C1 segment of cervical spinal cord (tissue), 14 donors: ENCODE data around the gene HSP90B1.

ENCODE experiments used
- DNase-seq, 14 donors: peaks; one replicate each; lab custom pipeline; 2025; lab: John Stamatoyannopoulos, UW

The HSP90B1 gene

DNA sequence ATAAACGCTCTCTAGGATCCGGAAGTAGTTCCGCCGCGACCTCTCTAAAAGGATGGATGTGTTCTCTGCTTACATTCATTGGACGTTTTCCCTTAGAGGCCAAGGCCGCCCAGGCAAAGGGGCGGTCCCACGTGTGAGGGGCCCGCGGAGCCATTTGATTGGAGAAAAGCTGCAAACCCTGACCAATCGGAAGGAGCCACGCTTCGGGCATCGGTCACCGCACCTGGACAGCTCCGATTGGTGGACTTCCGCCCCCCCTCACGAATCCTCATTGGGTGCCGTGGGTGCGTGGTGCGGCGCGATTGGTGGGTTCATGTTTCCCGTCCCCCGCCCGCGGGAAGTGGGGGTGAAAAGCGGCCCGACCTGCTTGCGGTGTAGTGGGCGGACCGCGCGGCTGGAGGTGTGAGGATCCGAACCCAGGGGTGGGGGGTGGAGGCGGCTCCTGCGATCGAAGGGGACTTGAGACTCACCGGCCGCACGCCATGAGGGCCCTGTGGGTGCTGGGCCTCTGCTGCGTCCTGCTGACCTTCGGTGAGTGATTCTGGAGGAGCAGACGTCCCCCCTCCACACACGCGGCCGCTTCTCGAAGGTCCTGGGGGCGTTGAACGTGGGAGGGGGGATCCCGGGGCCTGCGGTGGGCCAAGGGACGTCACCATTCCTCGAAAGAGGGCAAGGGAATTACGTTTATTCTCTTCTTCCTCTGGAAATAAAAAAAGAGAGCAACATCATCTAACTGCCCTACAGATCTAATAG, at the start of gene HSP90B1:
Gene HSP90B1, plus strand, starts transcription at position 377 of the 753 bp plus-strand sequence. Its CDS starts 106 bp downstream, at position 483.
- peak; percentile 97 to 100 (median 99) for DNase-seq

DNA sequence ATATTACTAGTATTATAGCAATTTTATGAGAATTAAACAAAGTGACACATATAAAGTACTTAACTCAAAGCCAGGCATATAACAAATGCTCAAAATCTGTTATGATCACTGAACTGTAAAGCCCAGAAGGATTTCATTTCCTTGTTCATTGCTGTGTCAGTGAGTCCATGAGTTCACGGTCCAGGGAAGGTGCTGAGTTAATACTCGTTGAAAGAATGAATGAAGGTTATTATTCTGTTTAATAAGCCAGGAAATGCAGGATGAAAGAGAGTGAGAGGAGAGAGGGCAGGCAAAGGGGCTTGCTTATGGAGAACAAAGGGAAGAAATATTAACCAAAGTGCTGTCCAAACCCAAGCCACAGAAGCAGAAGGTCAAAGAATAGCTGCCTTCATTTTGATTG, 48.9 kb upstream of the HSP90B1 start:
- DNase-seq, result no peak

- no peak for DNase-seq
Measured at GRCh38 chr12:103882861-103883596, 47.2 kb upstream of the HSP90B1 start.

GRCh38 chr12:103883908-103884307, 46.3 kb upstream of the HSP90B1 start:
- DNase-seq, result no peak

DNA sequence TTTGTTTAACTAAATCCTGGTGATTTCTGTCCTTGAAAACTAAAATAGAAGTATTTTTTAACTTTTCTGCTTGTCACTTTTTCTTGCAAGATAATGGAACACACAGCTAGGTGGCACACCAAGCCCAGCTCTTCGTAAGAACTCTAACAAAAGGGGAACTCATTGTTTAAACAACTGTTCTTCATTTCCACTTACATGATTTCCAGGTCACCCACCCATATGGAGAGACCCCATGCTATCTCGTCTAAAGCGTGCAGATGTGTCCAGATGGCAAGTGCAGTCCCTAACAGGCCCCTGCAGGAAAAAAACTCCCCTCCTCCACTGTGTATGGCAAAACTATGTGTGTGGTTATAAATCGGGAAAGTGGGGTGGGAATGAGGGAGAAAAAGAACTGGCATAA, 45.9 kb upstream of the HSP90B1 start:
- DNase-seq, result no peak

GRCh38 chr12:103886195-103886797, 43.9 kb upstream of the HSP90B1 start:
- no peak for DNase-seq

GRCh38 chr12:103887738-103888137, 42.5 kb upstream of the HSP90B1 start:
- no peak for DNase-seq

- DNase-seq, result no peak
Measured at GRCh38 chr12:103897316-103897715, 32.9 kb upstream of the HSP90B1 start.

DNA sequence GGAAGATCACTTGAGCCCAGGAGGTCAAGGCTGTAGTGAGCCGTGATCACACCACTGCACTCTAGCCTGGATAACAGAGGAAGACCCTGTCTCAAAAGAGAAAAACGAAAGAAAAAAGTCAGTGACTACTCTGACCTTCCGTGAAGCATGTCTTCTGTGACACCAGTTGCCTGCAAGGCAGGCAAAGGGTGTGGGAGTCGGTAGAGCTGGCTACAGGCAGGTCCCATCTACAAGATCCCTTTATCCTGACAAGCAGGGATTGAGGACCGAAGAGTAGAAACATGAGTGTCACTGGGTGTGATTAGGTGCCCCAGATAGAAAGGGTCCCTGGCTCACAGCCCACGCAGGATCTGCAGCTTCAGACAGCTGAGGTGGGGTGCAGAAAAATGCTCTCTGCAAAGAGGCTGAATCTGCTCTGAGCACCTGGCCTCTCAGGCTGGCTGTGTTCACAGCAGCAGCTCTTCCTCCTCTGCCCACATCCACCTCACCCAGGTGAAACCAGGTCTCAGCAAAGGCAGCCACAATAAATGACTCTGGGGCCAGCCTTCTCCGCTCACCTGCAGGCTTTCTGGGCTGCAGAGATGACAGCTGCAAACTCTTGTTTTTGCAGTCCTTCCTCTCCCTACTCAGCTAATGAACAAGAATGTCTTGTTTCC, 28.6 kb upstream of the HSP90B1 start:
- DNase-seq, result no peak

- no peak for DNase-seq
Measured at GRCh38 chr12:103903993-103904392, 26.2 kb upstream of the HSP90B1 start.

GRCh38 chr12:103905730-103906349, 24.4 kb upstream of the HSP90B1 start:
- DNase-seq, result no peak

GRCh38 chr12:103908246-103908541, 22.0 kb upstream of the HSP90B1 start:
- no peak for DNase-seq

- no peak for DNase-seq
Measured at GRCh38 chr12:103908877-103909276, 21.3 kb upstream of the HSP90B1 start.

DNA sequence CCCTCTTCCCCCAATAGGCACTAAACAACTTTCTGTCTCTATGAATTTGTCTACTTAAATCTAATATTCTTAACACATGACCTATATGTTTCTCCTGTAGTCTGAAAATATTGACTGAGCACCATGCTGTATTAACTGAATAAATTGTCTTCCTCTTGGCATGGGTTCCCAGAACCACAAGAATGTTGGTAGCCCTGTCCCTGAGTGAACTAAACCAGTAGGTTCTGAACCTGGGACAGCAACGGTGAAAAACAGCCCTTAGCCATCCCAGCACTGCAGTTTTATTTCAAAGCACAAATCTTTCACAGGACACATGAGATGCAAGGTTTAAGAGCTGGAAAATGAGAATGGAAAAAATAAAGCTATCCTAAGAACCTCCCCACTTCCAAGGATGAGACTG, 20.4 kb upstream of the HSP90B1 start:
- DNase-seq, result no peak

- no peak for DNase-seq
Measured at GRCh38 chr12:103912069-103912468, 18.1 kb upstream of the HSP90B1 start.

- no peak for DNase-seq
Measured at GRCh38 chr12:103913100-103913499, 17.1 kb upstream of the HSP90B1 start.

DNA sequence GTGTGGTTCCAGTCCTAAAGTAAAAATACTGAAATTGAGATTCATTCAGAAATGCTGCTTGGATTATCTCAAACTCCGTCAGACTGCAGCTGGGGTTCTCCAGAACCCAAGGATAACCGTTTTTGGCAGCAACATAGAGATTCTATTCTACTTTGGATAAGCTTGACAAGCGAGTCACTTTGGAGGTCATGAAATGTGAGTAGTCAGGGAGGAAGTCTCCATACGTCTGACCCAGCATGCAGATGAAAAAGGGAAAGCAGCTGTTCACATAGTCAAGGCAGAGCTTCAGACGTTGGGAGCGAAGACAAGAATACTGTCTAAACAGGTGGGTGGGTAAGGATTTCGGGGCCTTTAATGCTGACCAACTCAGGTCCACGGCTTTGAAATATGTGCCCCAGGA, 14.9 kb upstream of the HSP90B1 start:
- DNase-seq, result no peak

GRCh38 chr12:103917873-103918272, 12.3 kb upstream of the HSP90B1 start:
- no peak for DNase-seq

DNA sequence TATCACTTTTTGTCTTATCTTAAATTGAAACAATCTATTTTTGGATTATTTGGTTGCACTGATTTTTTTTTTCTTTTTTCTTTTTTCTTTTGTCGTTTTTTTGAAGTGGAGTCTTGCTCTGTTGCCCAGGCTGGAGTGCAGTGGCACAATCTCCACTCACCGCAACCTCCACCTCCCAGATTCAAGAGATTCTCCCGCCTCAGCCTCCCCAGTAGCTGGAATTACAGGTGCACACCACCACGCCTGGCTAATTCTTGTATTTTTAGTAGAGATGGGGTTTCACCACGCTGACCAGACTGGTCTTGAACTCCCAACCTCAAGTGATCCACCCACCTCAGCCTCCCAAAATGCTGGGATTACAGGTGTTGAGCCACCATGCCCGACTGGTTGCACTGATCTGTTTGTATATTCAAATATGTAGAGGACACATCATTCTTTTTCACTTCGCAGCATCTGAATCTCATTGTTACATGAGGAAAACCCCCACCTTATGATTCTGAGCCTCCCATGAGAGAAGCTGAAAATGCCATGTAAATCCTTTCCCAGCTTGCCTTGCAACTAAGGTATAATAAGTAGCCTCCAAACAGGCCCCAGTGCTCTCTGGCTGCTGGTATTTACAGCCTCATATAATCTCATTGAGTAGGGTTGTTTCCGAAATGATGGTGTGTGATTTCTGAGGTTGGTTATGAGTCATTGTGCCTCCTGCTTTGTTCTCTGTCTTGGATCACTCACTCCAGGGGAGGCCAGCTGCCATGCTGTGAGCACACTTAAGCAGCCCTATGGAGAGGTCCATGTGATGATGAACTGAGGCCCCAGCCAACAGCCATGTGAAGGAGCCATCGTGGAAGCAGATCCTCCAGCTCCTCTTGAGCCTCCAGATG, 5.2 kb upstream of the HSP90B1 start:
- DNase-seq, result no peak

GRCh38 chr12:103928682-103929045, 1.5 kb upstream of the HSP90B1 start:
- DNase-seq, result peak in 5 of 14 donors; percentile 8 to 40 (median 29)
